SU-DHL-6 (cell line): ENCODE data around the gene TMEM202.

Experiments used
- EZH2phosphoT487 ChIP-seq: fragments of 200-600 bp; sonication (generic), shearing (Covaris generic); conservative IDR thresholded peaks from 2 replicates; pipeline ENCODE4 v1.6.1; 2018; ENCODE audit warnings: mild to moderate bottlenecking, antibody characterized with exemption, low read length, moderate library complexity, mixed read lengths
- TF ChIP-seq, protein P1 (sequence below): fragments of 200-600 bp; sonication (generic); IDR thresholded peaks from one replicate; pipeline ENCODE4 v1.5.1; 2017; ENCODE audit warnings: antibody characterized with exemption, mild to moderate bottlenecking, low read length, moderate library complexity; ENCODE audit not compliant: insufficient read depth, poor library complexity, severe bottlenecking

DNA sequence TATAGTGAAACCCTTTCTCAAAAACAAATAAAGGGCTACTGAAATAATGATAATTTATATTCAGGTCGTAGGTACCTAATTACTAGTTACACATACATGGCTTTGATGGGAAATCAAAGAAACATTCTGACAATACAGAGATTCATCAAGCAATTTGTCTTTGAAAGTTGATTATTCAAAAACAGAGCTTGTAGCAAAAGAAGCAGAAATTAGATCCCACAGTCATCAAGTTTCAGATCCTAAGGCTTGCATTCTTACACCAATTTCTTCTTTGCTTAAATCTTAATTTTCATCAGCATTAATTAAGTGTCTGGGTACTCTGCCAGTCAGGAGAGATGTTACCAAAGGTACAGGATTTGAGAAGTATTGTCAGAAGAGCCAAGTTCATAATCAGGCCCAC is 20.8 kb upstream of the TMEM202 start:
- no peak for TF ChIP-seq EZH2phosphoT487
- TF ChIP-seq, protein P1, sequence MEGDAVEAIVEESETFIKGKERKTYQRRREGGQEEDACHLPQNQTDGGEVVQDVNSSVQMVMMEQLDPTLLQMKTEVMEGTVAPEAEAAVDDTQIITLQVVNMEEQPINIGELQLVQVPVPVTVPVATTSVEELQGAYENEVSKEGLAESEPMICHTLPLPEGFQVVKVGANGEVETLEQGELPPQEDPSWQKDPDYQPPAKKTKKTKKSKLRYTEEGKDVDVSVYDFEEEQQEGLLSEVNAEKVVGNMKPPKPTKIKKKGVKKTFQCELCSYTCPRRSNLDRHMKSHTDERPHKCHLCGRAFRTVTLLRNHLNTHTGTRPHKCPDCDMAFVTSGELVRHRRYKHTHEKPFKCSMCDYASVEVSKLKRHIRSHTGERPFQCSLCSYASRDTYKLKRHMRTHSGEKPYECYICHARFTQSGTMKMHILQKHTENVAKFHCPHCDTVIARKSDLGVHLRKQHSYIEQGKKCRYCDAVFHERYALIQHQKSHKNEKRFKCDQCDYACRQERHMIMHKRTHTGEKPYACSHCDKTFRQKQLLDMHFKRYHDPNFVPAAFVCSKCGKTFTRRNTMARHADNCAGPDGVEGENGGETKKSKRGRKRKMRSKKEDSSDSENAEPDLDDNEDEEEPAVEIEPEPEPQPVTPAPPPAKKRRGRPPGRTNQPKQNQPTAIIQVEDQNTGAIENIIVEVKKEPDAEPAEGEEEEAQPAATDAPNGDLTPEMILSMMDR = no peak
